HEK293T (cell line): ENCODE measurements around the gene MRPS10.

ENCODE experiments used
- BHLHE40 ChIP-seq: fragments of 450-650 bp; IDR thresholded peaks from 2 replicates; pipeline ENCODE4 v1.6.1; 2016; ENCODE audit warnings: mild to moderate bottlenecking, moderate library complexity, borderline replicate concordance
- FOXA1 ChIP-seq: fragments of 450-650 bp; IDR thresholded peaks from 2 replicates; pipeline ENCODE4 v1.6.1; 2016; ENCODE audit warnings: mild to moderate bottlenecking
- SP1 ChIP-seq: fragments of 450-650 bp; IDR thresholded peaks from 2 replicates; pipeline ENCODE4 v1.6.1; 2017

- no peak for TF ChIP-seq SP1
- no peak for TF ChIP-seq BHLHE40
- no peak for TF ChIP-seq FOXA1
These were observed 45.6 kb upstream of the MRPS10 start for GRCh38 chr6:42263165-42263728.
